ENCODE data around the gene PLD6.

PLD6 gene

DNA sequence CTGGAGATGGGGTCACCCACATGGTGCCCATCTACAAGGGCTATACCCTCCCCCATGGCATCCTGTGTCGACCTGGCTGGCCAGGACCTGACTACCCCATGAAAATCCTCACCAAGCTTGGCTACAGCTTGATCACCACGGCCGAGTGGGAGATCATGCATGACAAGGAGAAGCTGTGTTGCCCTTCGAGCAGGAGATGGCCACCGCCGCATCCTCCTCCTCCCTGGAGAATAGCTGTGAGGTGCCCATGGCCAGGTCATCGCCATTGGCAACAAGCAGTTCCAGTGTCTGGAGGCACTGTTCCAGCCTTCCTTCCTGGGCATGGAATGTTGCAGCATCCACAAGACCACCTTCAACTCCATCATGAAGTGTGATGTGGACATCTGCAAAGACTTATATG is 36.1 kb upstream of the PLD6 start:
- no peak overlapping the region for H3K4me3 ChIP-seq (replicated peaks; ENCODE audit: low read depth, low read length)
- DNase-seq (ENCODE audit: low read depth), result no peak
- TF ChIP-seq, protein P1, sequence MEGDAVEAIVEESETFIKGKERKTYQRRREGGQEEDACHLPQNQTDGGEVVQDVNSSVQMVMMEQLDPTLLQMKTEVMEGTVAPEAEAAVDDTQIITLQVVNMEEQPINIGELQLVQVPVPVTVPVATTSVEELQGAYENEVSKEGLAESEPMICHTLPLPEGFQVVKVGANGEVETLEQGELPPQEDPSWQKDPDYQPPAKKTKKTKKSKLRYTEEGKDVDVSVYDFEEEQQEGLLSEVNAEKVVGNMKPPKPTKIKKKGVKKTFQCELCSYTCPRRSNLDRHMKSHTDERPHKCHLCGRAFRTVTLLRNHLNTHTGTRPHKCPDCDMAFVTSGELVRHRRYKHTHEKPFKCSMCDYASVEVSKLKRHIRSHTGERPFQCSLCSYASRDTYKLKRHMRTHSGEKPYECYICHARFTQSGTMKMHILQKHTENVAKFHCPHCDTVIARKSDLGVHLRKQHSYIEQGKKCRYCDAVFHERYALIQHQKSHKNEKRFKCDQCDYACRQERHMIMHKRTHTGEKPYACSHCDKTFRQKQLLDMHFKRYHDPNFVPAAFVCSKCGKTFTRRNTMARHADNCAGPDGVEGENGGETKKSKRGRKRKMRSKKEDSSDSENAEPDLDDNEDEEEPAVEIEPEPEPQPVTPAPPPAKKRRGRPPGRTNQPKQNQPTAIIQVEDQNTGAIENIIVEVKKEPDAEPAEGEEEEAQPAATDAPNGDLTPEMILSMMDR (IDR thresholded peaks at IDR 0.05; ENCODE audit: low read length, missing control alignments), result no peak

DNA sequence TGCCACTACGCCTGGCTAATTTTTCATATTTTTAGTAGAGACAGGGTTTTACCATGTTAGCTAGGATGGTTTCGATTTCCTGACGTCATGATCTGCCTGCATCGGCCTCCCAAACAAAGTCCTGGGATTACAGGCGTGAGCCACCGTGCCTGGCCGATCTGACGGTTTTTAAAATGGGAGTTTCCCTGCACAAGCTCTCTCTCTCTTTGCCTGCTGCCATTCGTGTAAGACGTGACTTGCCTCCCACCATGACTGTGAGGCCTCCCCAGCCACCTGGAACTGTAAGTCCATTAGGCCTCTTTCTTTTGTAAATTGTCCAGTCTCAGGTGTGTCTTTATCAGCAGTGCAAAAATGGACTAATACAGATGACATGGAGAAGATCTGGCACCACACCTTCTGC is 35.5 kb upstream of the PLD6 start:
- DNase-seq (ENCODE audit: low read depth), result no peak
- TF ChIP-seq, protein P1 (IDR thresholded peaks at IDR 0.05; ENCODE audit: low read length, missing control alignments), result no peak
- H3K4me3 ChIP-seq (replicated peaks; ENCODE audit: low read depth, low read length), result no peak overlapping the region

GRCh38 chr17:17239832-17240231 is 33.7 kb upstream of the PLD6 start:
- TF ChIP-seq, protein P1 (IDR thresholded peaks at IDR 0.05; ENCODE audit: low read length, missing control alignments), result no peak
- no peak for DNase-seq (ENCODE audit: low read depth)
- H3K4me3 ChIP-seq (replicated peaks; ENCODE audit: low read depth, low read length), result no peak overlapping the region

DNA sequence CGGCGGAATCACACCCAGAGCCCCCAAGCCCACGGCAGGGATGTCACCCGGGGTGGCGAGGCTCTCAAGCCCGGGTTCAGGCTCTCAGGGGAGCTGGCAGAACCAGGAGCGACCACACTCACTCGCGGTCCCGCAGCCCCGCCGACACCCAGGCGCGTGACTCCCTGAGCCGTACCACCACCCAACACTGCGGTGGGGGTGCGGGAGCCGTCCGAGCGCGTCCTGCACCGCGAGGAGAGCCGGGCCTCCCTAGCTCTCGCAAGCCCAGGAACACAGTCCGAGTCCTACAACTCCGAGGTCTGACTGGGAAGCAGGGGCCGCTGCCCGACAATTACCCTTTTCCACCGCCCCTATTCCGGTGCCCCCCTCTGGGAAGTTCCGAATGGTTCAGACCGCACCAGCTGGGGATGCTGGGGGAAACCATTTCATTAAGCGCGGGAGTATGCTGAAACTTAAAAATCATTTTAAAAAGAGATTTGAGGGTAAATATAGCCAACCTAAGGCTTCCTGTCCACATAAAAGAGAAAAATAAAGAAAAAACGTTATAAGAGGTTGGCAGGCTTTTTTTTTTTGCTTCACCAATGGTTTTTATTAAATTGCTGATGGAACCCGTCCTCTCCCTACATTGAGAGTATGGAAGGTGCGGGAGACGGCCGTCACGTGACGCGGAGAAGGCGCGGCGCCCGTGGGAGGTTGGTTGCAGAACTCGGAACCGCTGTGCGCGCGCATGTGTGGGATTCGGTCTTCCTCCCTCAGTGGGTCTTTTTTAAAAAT is 31.1 kb upstream of the PLD6 start, which contains the start of gene FLCN:
TSS of gene FLCN (minus strand) at position 143 of the 774 bp plus-strand sequence. CDS start 9,031 bp downstream, outside the sequence.
- TF ChIP-seq, protein P1 (IDR thresholded peaks at IDR 0.05; ENCODE audit: low read length, missing control alignments), result no peak
- H3K4me3 ChIP-seq (replicated peaks; ENCODE audit: low read depth, low read length), result peak within 1 kb of the TSS; percentile 99
- DNase-seq (ENCODE audit: low read depth), result peak; percentile 91

DNA sequence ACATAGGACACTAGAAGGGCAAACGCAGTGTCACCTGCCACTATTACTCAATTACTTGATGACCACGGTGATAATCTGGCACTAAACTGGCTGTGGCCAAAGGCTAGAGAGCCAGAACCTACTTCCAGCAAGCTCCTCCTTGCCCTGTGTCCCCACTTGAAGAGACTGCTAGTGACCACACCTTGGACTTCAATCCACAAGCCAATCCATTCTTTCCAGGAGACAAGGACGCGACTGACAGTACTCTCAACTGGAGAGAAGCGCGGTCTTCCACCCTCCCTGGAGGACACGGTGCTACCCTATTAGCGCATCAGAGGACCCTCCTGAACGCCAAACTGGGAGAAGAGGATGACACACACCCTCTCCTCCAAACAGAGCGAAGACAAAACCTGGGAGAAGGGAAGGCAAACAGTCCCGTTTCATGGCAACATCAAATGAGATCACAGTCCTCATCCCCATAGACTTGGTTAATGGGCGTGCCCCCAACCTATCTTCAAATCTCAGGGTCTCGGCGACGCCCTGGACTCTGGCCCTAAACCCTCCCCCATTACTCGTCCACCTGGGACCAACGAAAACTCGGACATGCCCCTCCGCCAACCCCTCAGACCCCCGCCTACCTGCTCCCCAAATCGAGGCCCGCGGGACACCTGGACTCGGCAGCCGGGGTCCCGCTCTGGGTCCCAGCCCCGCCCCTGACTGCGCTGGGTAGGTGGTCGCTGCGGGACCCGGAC is 30.3 kb upstream of the PLD6 start:
- TF ChIP-seq, protein P1 (IDR thresholded peaks at IDR 0.05; ENCODE audit: low read length, missing control alignments), result no peak
- peak overlapping the region; percentile 99 for H3K4me3 ChIP-seq (replicated peaks; ENCODE audit: low read depth, low read length)
- peak; percentile 26 for DNase-seq (ENCODE audit: low read depth)

DNA sequence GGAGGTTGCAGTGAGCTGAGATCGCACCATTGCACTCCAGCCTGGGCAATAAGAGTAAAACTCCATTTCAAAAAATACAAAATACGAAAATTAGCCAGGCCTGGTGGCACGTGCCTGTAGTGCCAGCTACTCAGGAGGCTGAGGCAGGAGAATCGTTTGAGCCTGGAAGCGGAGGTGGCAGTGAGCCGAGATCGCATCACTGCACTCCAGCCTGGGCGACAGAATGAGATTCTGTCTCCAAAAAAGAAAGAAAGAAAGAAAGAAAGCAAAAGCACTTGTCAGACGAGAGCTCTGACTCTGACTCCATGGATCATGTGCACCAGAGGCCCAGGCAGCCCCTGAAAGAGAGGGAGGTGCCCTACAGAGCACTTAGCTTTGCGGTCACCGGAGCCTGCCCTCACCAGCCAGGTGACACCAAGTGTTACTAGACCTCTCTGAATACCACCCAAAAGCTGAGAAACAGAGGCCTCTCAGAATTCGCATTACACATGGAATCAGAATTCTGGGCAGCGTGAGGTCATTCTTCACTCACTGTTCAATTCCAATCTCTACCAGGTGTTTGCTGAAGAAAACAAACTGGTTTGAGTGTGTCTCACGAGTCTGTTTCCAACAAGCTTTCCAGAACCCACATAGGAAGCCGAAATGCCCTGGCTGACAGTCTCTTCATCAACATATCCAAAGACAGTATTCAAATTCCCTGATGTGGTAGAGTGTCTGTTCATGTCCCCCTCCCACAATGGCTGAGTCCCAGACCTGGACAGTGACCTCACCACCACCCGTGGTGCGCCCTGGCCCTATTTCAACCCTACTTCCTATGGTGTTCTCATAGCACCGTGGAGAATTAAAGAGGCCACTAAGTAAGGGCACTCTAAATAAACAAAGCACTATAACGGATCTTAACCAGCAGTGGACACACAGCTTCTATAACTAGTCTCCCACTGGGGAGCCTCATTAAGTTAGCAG is 29.4 kb upstream of the PLD6 start:
- peak overlapping the region; percentile 99 for H3K4me3 ChIP-seq (replicated peaks; ENCODE audit: low read depth, low read length)
- TF ChIP-seq, protein P1 (IDR thresholded peaks at IDR 0.05; ENCODE audit: low read length, missing control alignments), result no peak
- DNase-seq (ENCODE audit: low read depth), result peak; percentile 11

Data from fibroblast of pulmonary artery (primary cell).